ENCODE data around the gene PLCB4.

Gene PLCB4

DNA sequence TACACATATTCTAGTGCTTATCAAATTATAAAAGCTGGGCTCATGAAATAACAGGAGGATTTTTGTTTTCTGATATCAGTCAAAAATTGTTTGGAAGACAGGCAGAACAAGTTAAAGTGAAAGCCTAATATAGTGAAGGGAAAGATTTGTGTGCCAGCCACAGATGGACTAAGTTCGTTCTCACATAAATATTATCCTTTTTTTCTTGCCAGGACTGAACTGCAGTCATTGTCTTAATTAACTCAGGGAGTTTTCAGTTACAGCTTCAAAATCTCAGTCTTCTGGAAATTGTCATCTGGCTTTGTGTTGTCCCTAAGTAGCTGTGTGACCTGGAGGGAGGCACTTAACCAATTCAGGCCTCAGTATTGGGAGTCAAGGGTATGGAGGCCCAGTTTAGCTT is 40.7 kb downstream of the PLCB4 start:
- TF ChIP-seq EZH2phosphoT487 (conservative IDR thresholded peaks at IDR 0.05; ENCODE audit: low read length) = no peak
- TF ChIP-seq, protein P1, sequence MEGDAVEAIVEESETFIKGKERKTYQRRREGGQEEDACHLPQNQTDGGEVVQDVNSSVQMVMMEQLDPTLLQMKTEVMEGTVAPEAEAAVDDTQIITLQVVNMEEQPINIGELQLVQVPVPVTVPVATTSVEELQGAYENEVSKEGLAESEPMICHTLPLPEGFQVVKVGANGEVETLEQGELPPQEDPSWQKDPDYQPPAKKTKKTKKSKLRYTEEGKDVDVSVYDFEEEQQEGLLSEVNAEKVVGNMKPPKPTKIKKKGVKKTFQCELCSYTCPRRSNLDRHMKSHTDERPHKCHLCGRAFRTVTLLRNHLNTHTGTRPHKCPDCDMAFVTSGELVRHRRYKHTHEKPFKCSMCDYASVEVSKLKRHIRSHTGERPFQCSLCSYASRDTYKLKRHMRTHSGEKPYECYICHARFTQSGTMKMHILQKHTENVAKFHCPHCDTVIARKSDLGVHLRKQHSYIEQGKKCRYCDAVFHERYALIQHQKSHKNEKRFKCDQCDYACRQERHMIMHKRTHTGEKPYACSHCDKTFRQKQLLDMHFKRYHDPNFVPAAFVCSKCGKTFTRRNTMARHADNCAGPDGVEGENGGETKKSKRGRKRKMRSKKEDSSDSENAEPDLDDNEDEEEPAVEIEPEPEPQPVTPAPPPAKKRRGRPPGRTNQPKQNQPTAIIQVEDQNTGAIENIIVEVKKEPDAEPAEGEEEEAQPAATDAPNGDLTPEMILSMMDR (IDR thresholded peaks at IDR 0.05; ENCODE audit: insufficient read depth, low read length, poor library complexity, severe bottlenecking) = no peak
- no peak overlapping the region for H3K27ac ChIP-seq (ENCODE audit: low read depth, low read length)
- H2AFZ ChIP-seq (ENCODE audit: low read depth, low read length, severe bottlenecking) = no peak overlapping the region
- H3K4me2 ChIP-seq (ENCODE audit: low read depth, low read length, poor library complexity, severe bottlenecking) = no peak overlapping the region
- no peaks in the 10 kb centered on the region for H3K27me3 ChIP-seq (ENCODE audit: low read length)
- no peak overlapping the region for H3K4me3 ChIP-seq (ENCODE audit: insufficient read depth, low read length, poor library complexity, severe bottlenecking)
- H3K79me2 ChIP-seq (ENCODE audit: insufficient read depth, low read length) = no peaks in the 10 kb centered on the region
- H4K20me1 ChIP-seq (ENCODE audit: low read depth, low read length) = no peaks in the 10 kb centered on the region
- H3F3A ChIP-seq (ENCODE audit: insufficient read depth) = no peaks in the 10 kb centered on the region
- H3K9me3 ChIP-seq (ENCODE audit: insufficient read depth, low read length) = no peaks in the 10 kb centered on the region
- H3K9ac ChIP-seq (ENCODE audit: low read length) = no peak overlapping the region
- H3K36me3 ChIP-seq (ENCODE audit: low read length) = no peaks in the 10 kb centered on the region
- no peaks in the 10 kb centered on the region for H3K9me2 ChIP-seq (replicated peaks; ENCODE audit: insufficient read depth, low read length)

DNA sequence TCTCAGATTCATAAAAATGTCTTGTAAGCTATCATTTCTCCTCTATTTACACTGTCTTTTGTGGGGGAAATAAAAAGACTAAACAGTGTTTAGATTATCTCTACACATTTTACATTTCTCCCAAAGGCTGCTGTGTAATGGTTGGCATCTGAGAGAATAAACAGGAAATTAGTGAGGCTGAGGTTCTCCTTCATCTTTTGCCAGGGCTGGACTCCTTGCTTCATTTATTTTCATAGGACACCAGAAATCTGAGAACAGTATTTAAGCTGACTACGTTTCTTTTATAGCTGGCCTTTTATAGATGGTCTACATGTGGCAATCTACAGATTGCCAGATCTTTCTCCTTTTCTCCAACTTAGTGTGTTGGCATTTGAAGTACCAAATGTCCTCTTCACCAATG is 41.5 kb downstream of the PLCB4 start:
- Histone ChIP-seq H3K9ac (ENCODE audit: low read length) (no peak overlapping the region), H3K9me2 (replicated peaks; ENCODE audit: insufficient read depth, low read length) (no peaks in the 10 kb centered on the region), H3K36me3 (ENCODE audit: low read length) (no peaks in the 10 kb centered on the region), H3K4me2 (ENCODE audit: low read depth, low read length, poor library complexity, severe bottlenecking) (no peak overlapping the region), H3K9me3 (ENCODE audit: insufficient read depth, low read length) (no peaks in the 10 kb centered on the region), H4K20me1 (ENCODE audit: low read depth, low read length) (no peaks in the 10 kb centered on the region), H3K27me3 (ENCODE audit: low read length) (no peaks in the 10 kb centered on the region), H3K4me3 (ENCODE audit: insufficient read depth, low read length, poor library complexity, severe bottlenecking) (no peak overlapping the region), H3K27ac (ENCODE audit: low read depth, low read length) (no peak overlapping the region), H2AFZ (ENCODE audit: low read depth, low read length, severe bottlenecking) (no peak overlapping the region), H3K79me2 (ENCODE audit: insufficient read depth, low read length) (no peaks in the 10 kb centered on the region), H3F3A (ENCODE audit: insufficient read depth) (no peaks in the 10 kb centered on the region)
- TF ChIP-seq, protein P1 (IDR thresholded peaks at IDR 0.05; ENCODE audit: insufficient read depth, low read length, poor library complexity, severe bottlenecking) = no peak
- no peak for TF ChIP-seq EZH2phosphoT487 (conservative IDR thresholded peaks at IDR 0.05; ENCODE audit: low read length)

DNA sequence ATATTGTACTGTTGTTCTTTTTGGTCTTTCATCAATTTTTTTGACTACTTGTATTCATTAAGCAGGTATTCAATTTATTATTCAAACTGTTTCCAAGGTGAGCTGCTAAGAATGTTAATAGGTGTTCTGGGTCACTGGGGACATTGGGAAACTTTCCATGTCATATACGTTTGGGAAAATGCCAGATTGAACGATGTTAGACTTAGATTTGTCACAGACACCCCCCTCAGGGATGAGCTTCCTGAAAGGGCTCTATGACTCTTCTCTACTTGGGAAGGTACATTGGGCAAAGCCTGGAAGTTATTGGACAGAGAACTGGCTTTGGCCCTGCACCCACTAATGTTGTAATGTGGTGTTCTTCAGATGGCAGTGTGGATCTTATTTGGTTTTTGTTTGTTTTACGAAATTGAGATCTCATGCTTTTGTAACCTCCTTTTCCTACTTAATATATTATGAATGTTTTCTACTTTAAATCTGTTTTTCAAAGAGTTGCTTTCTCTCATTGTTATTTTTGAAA is 42.1 kb downstream of the PLCB4 start:
- H4K20me1 ChIP-seq (ENCODE audit: low read depth, low read length) = no peaks in the 10 kb centered on the region
- no peaks in the 10 kb centered on the region for H3F3A ChIP-seq (ENCODE audit: insufficient read depth)
- H3K36me3 ChIP-seq (ENCODE audit: low read length) = no peaks in the 10 kb centered on the region
- H2AFZ ChIP-seq (ENCODE audit: low read depth, low read length, severe bottlenecking) = no peak overlapping the region
- TF ChIP-seq EZH2phosphoT487 (conservative IDR thresholded peaks at IDR 0.05; ENCODE audit: low read length) = no peak
- TF ChIP-seq, protein P1 (IDR thresholded peaks at IDR 0.05; ENCODE audit: insufficient read depth, low read length, poor library complexity, severe bottlenecking) = no peak
- H3K79me2 ChIP-seq (ENCODE audit: insufficient read depth, low read length) = no peaks in the 10 kb centered on the region
- H3K9me2 ChIP-seq (replicated peaks; ENCODE audit: insufficient read depth, low read length) = no peaks in the 10 kb centered on the region
- no peak overlapping the region for H3K9ac ChIP-seq (ENCODE audit: low read length)
- no peaks in the 10 kb centered on the region for H3K27me3 ChIP-seq (ENCODE audit: low read length)
- no peak overlapping the region for H3K27ac ChIP-seq (ENCODE audit: low read depth, low read length)
- H3K9me3 ChIP-seq (ENCODE audit: insufficient read depth, low read length) = no peaks in the 10 kb centered on the region
- H3K4me3 ChIP-seq (ENCODE audit: insufficient read depth, low read length, poor library complexity, severe bottlenecking) = no peak overlapping the region
- no peak overlapping the region for H3K4me2 ChIP-seq (ENCODE audit: low read depth, low read length, poor library complexity, severe bottlenecking)

Measured in SU-DHL-6 (cell line).